Vagina (tissue), 2 donors: ENCODE measurements around the gene MAD1L1.

ENCODE experiments used
- POLR2A ChIP-seq, 2 donors: fragments of 450-650 bp; IDR thresholded peaks; one replicate each; pipeline ENCODE4 v1.6.1; 2017; ENCODE audit warnings: antibody characterized with exemption in 2 of 2, mild to moderate bottlenecking in 2 of 2, moderate library complexity in 2 of 2
- POLR2AphosphoS5 ChIP-seq, 2 donors: sonication (generic); formaldehyde crosslinking; IDR thresholded peaks; one replicate each; pipeline ENCODE4 v1.9.0; 2017; ENCODE audit warnings: antibody characterized with exemption in 2 of 2, mild to moderate bottlenecking in 2 of 2, low read depth in 1 of 2; ENCODE audit not compliant: insufficient read depth in 1 of 2
- TF ChIP-seq, protein P1 (sequence below), 3 experiments: fragments of 450-650 bp in 2 of 3; fragments of 200-600 bp in 1 of 3; sonication (generic) in 1 of 3; IDR thresholded peaks; one replicate each; pipeline ENCODE4 v1.5.1; 2017 to 2019; ENCODE audit warnings: antibody characterized with exemption in 3 of 3, mild to moderate bottlenecking in 2 of 3, moderate library complexity in 2 of 3

GRCh38 chr7:2248984-2249694 is 16.4 kb upstream of the MAD1L1 start:
- TF ChIP-seq, protein P1, sequence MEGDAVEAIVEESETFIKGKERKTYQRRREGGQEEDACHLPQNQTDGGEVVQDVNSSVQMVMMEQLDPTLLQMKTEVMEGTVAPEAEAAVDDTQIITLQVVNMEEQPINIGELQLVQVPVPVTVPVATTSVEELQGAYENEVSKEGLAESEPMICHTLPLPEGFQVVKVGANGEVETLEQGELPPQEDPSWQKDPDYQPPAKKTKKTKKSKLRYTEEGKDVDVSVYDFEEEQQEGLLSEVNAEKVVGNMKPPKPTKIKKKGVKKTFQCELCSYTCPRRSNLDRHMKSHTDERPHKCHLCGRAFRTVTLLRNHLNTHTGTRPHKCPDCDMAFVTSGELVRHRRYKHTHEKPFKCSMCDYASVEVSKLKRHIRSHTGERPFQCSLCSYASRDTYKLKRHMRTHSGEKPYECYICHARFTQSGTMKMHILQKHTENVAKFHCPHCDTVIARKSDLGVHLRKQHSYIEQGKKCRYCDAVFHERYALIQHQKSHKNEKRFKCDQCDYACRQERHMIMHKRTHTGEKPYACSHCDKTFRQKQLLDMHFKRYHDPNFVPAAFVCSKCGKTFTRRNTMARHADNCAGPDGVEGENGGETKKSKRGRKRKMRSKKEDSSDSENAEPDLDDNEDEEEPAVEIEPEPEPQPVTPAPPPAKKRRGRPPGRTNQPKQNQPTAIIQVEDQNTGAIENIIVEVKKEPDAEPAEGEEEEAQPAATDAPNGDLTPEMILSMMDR (IDR thresholded peaks at IDR 0.05), result no peak
- TF ChIP-seq POLR2AphosphoS5 (IDR thresholded peaks at IDR 0.05; ENCODE audit: insufficient read depth in 1 of 2, low read depth in 1 of 2) (peak in 1 of 2 donors; percentile 34), POLR2A (IDR thresholded peaks at IDR 0.05) (no peak)
